ENCODE measurements around the gene GRK1. TPM values are rescaled to one million over a fixed set of nuclear protein-coding genes. Genes with fewer than 3 reads are reported as not detected.

Gene GRK1
- total RNA-seq, 1 donor, result under 0.01 TPM

DNA sequence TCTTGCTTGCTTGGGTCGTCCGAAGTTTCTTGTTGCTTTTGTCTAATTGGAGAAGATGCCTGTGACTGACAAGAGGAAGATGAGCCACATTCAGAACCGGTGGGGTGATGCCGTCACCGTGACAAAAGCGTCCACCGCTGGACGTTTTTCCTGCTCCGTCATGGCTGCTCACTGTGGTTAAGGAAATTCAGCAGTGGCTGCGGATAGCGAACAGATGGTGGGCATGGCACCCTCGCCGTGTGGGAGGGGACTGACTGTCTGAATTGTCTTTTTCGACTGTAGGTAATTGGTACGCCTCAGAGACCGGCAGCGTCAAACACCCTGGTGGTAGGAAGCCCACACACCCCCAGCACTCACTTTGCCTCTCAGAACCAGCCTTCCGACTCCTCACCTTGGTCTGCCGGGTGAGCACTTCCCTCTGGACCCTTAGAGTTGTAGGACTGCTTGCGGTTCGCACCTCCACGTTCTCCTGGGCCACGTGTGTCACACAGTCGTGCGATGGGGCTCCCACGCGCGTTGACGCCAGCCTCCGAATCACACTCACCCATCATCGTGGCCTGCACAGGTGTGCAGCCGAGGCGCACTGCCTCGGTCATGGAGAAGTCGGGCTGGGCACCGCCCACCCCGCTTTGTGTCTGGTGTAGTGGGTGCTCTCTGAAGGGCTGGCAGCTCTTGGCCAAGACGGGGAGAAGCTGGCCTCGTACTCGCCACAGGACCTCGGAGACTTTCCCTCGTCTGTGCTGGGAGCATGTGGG, 35.5 kb upstream of the GRK1 start:
- no peak for DNase-seq (ENCODE audit: low read depth in 2 of 3, low spot score in 2 of 3)

DNA sequence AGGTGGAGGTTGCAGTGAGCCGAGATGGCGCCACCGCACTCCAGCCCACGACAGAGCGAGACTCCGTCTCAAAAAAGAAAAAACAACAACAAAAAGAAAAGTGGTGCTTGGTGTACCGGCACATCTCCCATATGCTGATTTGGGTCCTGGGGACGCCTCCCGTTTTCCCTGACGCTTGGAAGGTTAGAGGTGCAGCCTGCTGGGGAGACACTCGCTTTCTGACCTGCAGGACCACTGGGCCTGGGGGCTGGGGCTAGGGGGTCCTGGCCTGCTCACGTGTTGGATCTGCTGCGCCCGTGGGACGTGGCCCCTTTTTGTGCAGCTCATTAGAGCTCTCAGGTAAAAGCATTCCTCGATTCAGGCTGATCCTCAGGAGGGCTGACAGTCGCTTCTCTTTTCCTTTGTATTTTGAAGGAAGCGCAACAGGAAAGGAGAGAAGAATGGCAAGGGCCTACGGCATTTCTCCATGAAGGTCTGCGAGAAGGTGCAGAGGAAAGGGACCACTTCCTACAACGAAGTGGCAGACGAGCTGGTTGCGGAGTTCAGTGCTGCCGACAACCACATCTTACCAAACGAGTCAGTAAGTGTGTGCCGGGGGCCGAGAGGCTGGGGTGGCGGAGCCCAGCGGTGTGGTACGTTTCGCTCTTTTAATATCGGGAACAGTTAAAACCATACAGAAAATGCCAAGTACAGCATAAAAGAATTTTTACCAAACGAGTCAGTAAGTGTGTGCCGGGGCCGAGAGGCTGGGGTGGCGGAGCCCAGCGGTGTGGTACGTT, 34.1 kb upstream of the GRK1 start:
- DNase-seq (ENCODE audit: low read depth in 2 of 3, low spot score in 2 of 3), result no peak

DNA sequence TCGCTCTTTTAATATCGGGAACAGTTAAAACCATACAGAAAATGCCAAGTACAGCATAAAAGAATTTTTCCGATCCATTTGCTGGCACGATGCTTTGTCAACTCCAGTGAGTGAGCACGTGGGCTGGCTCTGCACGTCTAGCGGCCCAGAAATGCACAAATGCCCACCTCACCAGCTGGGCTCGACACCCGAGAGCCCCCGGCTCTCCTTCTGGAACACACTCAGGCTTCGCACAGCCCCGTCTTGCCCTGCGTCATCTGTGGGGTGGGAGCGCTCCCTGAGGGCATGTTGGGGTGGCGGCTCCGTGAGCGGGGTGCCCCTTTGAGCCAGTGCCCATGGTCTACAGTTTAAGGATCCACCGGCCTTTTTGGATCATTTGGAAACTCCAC, 33.5 kb upstream of the GRK1 start:
- no peak for DNase-seq (ENCODE audit: low read depth in 2 of 3, low spot score in 2 of 3)

- DNase-seq (ENCODE audit: low read depth in 2 of 3, low spot score in 2 of 3), result no peak
These were observed 32.6 kb upstream of the GRK1 start for GRCh38 chr13:113634279-113635047.

GRCh38 chr13:113635048-113635420, 32.0 kb upstream of the GRK1 start:
- DNase-seq (ENCODE audit: low read depth in 2 of 3, low spot score in 2 of 3), result no peak

GRCh38 chr13:113635709-113636108, 31.3 kb upstream of the GRK1 start:
- no peak for DNase-seq (ENCODE audit: low read depth in 2 of 3, low spot score in 2 of 3)

- no peak for DNase-seq (ENCODE audit: low read depth in 2 of 3, low spot score in 2 of 3)
These were observed 30.6 kb upstream of the GRK1 start for GRCh38 chr13:113636266-113636963.

- DNase-seq (ENCODE audit: low read depth in 2 of 3, low spot score in 2 of 3), result no peak
These were observed 29.5 kb upstream of the GRK1 start for GRCh38 chr13:113637262-113638160.

DNA sequence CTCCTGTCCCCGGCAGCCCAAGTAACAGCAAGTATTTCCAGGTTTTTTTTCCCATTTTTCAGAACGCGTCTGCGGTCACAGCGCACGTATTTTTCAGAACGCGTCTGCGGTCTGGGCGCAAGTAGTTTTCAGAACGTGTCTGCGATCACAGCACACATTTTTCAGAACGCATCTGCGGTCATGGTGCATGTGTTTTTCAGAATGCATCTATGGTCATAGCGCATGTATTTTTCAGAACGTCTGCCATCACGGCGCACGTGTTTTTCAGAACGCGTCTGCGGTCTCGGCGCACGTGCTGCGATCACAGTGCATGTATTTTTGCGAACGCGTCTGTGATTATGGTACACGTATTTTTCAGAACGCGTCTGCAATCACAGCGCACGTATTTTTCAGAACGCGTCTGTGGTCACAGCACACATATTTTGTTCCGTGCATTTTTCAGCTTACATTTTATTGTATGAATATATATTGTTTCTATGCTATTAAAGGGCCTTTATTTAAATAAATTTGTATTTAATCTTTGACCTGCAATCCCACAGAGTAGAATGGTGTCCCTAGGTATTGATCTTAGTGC, 28.8 kb upstream of the GRK1 start:
- no peak for DNase-seq (ENCODE audit: low read depth in 2 of 3, low spot score in 2 of 3)

- DNase-seq (ENCODE audit: low read depth in 2 of 3, low spot score in 2 of 3), result no peak
These were observed 28.2 kb upstream of the GRK1 start for GRCh38 chr13:113638806-113639205.

DNA sequence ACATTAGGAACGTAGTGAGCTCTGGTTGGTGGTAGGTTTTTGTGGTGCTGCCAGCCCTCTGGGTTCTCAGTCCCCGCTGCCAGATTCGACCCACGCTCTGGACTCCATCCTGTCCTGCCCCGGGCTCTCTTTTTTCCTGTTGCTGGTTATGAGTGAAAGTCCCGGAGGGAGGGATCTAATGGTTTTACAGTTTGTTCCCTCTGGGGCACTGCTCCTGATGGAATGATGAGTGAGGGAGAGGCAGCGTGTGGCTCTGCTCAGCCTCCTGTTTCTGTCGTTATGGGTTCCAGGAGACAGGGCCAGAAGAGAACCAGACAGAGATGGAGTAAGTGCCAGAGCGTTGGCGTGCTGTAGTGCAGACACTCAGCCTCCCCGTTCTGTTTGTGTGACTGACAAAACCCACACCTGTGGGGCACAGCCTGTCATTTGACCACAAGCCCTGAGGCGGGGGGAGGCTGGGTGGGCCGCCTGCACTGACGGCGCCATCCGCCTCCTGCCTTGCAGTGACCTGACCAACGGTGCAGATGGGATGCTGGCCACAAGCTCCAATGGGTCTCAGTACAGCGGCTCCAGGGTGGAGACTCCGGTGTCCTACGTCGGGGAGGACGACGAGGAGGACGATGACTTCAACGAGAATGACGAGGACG, 27.3 kb upstream of the GRK1 start:
- no peak for DNase-seq (ENCODE audit: low read depth in 2 of 3, low spot score in 2 of 3)

DNA sequence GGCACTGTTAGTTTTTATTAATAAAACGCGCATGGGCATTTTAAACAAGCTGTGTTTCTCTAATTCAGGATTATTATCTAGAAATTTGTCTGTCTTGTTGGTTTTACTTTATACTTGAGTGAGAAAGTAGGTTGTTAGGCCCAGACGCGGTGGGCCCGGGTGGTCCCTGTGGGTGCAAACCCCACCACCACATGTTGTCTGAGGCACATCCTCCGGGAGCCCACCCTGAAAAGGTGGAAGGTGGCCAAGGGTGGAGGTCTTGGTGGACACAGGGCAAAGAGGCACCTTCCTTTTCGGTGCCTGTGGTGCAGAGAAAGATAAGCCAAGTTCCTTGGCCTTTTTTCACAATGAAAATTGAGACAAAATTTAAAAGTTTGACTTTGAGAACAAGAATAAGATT, 25.6 kb upstream of the GRK1 start:
- no peak for DNase-seq (ENCODE audit: low read depth in 2 of 3, low spot score in 2 of 3)

DNA sequence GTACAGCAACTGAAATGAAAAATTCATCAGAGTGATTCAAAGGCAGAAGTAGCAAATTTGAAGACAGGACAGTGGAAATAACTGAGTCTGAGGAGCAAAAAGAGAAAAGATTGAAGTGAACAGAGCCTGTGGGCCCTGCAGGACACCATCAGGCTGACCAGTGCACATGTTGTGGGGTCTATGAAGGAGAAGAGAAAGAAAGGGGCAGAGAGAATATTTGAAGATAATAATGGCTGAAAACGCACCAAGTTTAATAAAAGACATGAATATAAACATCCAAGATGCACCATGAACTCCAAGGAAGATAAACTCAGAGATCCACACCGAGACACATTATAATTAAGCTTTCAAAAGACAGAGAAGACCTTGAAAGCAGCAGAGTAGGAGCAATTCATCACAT, 24.5 kb upstream of the GRK1 start:
- no peak for DNase-seq (ENCODE audit: low read depth in 2 of 3, low spot score in 2 of 3)

DNA sequence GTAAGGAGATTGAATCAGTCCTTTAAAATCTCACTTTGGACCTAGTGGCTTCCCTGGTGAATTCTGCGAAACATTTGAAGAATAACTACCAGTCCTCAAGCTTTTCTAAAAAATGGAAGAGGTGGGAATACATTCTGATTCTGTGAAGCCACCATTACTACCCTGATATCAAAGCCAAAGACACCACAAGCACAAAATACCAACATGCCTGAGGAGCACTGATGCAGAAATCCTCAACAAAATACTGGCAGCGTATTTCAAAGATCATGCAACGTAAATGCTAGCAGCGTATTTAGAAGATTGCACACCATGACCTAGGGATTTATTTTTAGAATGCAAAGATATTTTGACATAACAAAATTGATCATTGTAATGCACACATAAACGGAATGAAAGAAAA, 23.4 kb upstream of the GRK1 start:
- DNase-seq (ENCODE audit: low read depth in 2 of 3, low spot score in 2 of 3), result no peak

GRCh38 chr13:113644800-113645199, 22.2 kb upstream of the GRK1 start:
- DNase-seq (ENCODE audit: low read depth in 2 of 3, low spot score in 2 of 3), result no peak

DNA sequence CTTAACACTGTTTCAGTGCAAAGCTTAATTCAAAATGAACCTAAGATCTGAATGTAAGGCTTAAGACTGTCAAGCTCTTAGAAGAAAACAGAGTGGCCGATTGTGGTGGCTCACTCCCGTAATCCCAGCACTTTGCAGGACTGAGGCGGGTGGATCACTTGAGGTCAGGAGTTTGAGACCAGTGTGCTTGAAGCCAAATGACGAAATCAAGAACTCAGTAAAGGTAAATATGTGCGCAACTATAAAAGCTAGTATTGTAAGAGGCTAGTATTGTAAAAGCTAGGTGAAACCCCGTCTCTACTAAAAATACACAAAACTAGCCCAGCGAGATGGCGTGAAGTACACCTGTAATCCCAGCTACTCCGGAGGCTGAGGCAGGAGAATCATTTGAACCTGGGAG, 21.7 kb upstream of the GRK1 start:
- DNase-seq (ENCODE audit: low read depth in 2 of 3, low spot score in 2 of 3), result no peak

- DNase-seq (ENCODE audit: low read depth in 2 of 3, low spot score in 2 of 3), result peak in 1 of 3 donors; percentile 22
These were observed 20.6 kb upstream of the GRK1 start for GRCh38 chr13:113646376-113646775.

DNA sequence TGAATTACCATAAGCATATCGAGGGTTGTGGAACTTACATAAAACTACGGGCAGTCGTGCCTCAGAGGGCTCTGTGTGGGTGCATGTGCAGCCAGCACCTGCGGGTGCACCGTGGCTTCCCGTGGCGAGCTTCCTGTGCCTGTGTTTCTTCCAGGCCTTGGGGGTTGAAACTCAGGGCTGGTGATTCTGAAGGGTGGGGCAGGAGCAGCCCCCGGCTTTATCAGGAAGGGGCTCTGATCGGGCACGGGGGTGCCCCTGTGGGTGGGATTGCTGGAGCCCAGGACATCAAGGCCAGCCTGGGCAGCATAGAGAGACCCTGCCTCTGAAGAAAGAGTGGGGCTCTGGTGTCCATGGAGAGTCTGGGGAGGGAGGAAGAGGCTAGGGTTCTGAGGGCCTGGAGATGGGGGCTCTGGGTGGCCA, 20.1 kb upstream of the GRK1 start:
- no peak for DNase-seq (ENCODE audit: low read depth in 2 of 3, low spot score in 2 of 3)
